Upper lobe of left lung (tissue), 4 donors: ENCODE data around the gene WDR59.

Experiments used
- CTCF ChIP-seq, 6 experiments: fragments of 450-650 bp in 4 of 6; fragments of 200-600 bp in 2 of 6; sonication (generic) in 2 of 6; IDR thresholded peaks; one replicate each; pipeline ENCODE4 v1.5.1; 2016 to 2019; ENCODE audit warnings: antibody characterized with exemption in 6 of 6
- EP300 ChIP-seq, 4 donors: sonication (generic); formaldehyde crosslinking; IDR thresholded peaks; one replicate each; pipeline ENCODE4 v1.5.1; 2017; ENCODE audit warnings: antibody characterized with exemption in 4 of 4, control low read depth in 2 of 4
- POLR2AphosphoS5 ChIP-seq, 2 donors: sonication (generic); formaldehyde crosslinking; IDR thresholded peaks; one replicate each; pipeline ENCODE4 v1.5.1; 2017; ENCODE audit warnings: antibody characterized with exemption in 2 of 2

- TF ChIP-seq EP300 (IDR thresholded peaks at IDR 0.05) (no peak), POLR2AphosphoS5 (IDR thresholded peaks at IDR 0.05) (no peak), CTCF (IDR thresholded peaks at IDR 0.05) (no peak)
These were observed 118.9 kb downstream of the WDR59 start for GRCh38 chr16:74865922-74866598.
